NCI-H345 treated with DMSO at 0.1 percent for 48 hours (cell line): Measurements from ENCODE around the gene FCN2.

Experiments used
- DNase-seq: peaks from one replicate; lab custom pipeline; 2025; ENCODE audit not compliant: unreplicated experiment; lab: John Stamatoyannopoulos, UW

FCN2 gene

DNA sequence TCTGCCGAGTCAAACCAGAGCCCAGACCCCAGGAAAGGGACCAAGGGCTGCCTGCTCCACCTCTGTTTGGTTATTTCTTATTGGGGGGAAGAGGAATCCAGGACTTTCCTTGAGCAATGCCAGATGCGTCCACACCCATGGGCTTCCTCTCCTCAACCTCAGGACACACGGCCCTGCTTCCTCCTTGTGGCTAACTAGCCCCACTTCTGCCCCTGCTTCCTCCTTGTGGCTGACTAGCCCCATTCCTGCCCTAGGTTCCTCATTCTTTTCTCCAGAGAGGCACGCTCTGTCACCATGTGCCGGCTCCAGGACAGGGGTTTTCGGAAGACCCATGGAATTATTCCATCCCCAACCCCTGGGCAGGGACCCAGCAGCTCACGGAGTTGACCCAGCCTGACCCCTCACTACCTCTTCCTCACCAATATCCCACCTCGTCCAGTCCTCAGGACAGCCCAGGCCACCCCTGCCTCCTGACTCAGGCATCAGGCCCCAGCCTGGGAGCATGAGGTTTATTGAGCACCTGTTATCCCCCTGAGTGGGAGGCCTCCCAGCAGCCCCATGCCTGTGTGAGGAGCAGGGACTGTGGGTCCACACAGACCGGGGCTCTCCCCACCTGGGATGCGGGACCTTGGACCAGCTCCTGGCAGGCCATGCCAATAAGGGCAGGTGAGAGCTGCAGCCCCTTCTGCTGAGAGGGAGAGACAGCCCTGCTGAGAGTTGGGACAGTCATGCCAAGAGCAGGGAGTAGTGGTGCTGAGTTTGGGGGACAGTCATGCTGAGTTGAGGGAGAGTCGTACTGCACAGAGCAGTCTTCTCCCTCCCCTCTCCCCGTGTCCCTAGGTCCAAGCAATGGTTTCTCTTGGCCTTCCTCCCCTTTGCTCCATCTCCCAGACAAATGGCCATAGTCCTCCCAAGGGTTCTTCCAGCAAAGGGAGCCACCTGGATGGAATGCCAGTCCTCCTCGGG, 48.9 kb downstream of the FCN2 start:
- no peak for DNase-seq

DNA sequence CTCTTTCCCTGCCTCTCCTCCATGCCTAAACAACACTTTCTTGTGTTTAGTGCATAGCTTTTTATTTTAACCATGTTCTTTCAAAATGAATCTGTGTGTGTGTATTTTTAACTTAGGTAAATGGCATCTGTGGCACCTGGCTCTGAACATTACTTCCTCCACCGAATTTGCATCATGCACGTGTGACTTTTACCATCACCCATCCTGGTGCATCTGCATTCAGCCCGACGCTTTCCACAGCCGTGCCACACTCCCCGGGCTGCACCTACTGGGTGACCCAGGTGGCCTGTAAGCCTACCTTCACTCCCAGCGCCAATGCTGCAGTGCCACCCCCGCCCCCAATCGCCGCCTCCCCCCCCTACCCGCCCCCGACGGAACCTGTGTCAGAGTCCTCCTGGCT, 49.8 kb downstream of the FCN2 start:
- DNase-seq: no peak

DNA sequence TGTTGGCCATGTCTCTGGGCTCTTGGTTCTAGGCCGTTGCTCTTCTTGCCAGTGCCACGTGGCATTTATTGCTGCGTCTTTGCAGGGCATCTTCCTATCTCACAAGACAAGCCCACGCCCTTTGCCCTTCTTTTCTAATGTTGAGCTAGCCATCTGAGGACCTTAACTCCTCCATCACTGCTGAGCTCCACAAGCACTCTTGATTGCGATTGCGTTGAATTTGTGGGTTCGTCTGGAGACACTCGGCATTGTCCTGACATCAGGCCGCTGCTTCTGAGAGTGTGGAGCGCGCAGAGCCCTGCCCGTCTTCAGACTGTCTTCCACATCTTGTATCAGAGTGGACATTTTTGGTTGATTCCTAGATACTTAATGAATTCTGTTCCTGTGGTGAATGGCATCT, 51.6 kb downstream of the FCN2 start:
- no peak for DNase-seq

DNA sequence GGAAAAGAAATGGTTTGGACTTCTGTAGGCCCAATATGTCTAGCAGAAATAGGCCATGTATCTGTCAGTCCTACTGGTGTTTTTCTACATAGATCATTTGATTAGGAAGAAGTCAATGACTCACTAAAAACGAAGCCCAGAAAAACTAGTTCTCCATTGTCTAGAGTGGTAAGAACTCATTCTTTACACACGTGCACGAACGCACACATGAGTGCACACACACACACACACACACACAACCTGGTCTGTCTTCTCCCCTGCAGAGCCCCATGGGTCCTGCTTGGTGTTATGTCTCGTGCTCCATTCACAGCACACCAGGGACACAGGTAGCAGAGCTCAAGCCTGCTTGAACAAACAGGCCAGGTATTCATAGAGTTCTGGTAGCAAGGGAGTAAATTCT, 52.0 kb downstream of the FCN2 start:
- no peak for DNase-seq

DNA sequence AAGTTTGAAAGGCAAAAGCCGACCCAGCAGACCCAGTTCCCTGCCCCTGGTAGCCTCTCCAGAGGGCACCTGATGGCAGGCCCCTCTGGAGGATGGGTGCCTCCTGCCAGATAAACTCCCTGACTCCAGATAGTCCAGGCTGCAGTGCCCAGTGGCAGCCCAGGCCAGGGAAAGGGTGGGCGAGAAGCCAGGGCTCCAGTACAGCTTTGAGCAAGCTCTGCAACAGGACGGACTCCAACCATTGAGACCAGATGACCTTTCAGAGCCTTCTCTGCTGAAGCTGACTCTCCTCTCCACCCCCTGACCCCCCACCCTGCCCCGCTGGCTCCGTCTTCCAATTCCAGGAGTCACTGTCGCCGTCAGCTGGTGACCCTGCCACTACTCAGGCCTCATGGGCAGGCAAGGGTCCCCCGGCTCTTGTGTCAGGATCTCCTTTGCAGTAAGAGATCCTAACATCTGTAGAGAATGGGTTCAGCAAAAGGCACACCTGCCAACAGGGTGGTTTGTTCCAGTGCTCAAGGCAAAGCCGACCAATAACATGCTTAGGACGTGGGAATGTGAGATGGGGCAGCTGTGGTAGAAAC, 52.6 kb downstream of the FCN2 start:
- DNase-seq: no peak

DNA sequence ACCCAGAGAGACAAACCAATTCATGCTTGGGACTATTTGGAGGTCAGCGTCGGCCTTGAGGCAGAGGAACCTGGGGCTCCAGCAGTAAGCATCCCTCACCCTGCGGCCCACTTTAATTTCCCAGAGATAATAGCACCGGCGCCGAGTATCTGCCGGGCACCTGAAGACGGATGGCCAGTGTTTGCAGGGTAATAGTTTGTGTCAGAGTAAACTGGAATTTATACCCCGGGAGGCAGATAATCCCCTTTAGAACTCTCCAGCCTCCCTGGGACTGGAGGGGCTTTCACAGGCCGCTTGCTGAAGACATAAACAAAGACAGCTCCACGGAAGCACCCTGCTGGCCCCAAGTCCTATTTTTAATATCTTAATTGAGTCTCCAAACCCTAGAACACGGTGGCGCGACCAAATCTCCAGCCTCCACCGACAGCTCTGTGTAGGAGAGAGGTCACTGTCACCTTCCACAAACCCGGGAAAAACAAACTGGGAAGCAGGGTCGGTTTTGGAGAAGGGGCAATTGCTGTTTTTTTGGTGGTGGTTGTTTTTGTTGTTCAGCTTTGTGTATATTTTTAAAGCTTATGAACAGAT, 54.5 kb downstream of the FCN2 start:
- no peak for DNase-seq

DNA sequence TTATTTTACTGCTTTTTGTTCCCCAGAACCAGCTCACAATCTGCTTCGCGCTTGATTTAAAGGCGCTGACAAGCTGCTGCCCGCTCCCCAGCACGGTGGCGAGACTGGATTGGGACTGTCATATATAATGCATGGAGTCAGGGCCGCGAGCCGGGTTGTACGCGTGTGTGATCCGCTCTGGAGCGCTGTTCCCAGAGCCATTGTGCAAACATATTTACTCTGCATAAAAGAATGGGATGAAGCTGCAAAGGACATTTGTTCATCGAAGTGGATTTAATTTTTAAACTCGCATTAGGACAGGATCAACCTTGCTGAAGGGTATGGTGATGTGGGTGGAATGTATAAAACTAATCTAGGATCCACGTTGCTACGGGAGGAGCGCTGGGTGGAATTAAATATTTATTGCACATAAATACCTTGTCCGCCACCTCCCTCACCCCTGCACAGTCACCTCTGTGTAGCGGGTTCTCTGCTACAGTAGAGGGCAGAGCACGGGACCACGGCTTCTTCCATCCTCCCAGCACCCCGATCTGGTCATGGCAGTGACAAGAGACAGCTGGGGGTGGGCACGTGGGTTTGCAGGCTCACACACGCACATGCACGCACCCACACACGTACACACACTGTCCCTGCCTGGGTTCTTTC, 55.2 kb downstream of the FCN2 start:
- DNase-seq: no peak

DNA sequence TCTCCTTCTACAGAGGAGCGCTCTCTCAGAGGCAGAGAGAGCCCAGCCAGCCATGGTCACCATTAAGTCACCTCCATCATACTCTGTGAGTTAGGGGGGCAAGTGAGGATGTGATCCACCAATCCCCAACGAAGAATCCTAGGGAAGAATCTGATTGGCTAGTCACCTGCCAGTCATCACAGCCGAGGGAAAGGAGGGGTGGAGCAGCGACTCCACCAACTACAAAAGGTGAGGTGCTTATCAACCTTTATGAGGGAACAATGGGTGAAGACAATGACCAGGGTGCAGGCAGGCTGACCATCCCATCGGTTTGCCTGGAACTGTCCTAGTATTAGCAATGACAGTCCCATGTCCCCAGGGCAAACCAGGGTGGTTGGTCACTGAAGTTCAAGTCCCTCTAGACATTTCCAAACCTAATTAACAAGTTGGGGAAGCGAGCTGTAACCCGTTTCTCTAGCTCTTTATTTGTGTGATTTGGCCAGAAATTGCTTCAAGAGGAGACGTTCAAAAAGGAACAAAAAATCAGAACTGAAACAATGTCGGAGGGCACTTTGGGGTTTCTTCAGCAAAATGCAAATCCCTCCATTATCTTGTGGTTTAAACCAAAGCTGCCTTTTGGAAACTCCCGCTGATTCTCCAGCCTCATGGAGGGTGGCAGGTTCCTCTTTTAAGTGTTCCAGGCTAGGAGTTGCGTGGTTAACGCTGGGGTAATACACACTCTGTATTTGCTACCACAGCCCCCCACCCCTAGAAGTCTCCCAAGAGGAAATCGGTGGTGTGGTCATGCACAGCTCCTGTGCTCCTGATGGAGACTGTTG, 55.9 kb downstream of the FCN2 start:
- DNase-seq: no peak
